Gastroesophageal sphincter (tissue), 3 donors: ENCODE results near the gene PIP5KL1.

Source experiments
- POLR2A ChIP-seq, 2 donors: fragments of 450-650 bp; IDR thresholded peaks; one replicate each; pipeline ENCODE4 v1.6.1; 2017; ENCODE audit warnings: antibody characterized with exemption in 2 of 2, mild to moderate bottlenecking in 2 of 2, moderate library complexity in 1 of 2
- TF ChIP-seq, protein P1 (sequence below), 4 experiments: fragments of 200-600 bp in 2 of 4; fragments of 450-650 bp in 2 of 4; sonication (generic) in 1 of 4; IDR thresholded peaks; one replicate each; pipeline ENCODE4 v1.5.1; 2017 to 2019; ENCODE audit warnings: antibody characterized with exemption in 4 of 4, mild to moderate bottlenecking in 2 of 4, moderate library complexity in 2 of 4

- TF ChIP-seq, protein P1, sequence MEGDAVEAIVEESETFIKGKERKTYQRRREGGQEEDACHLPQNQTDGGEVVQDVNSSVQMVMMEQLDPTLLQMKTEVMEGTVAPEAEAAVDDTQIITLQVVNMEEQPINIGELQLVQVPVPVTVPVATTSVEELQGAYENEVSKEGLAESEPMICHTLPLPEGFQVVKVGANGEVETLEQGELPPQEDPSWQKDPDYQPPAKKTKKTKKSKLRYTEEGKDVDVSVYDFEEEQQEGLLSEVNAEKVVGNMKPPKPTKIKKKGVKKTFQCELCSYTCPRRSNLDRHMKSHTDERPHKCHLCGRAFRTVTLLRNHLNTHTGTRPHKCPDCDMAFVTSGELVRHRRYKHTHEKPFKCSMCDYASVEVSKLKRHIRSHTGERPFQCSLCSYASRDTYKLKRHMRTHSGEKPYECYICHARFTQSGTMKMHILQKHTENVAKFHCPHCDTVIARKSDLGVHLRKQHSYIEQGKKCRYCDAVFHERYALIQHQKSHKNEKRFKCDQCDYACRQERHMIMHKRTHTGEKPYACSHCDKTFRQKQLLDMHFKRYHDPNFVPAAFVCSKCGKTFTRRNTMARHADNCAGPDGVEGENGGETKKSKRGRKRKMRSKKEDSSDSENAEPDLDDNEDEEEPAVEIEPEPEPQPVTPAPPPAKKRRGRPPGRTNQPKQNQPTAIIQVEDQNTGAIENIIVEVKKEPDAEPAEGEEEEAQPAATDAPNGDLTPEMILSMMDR (IDR thresholded peaks at IDR 0.05) = no peak
- no peak for TF ChIP-seq POLR2A (IDR thresholded peaks at IDR 0.05)
Observed at GRCh38 chr9:127944586-127945218, 14.1 kb upstream of the PIP5KL1 start.
